Activated B cell treated with CpG ODN at 0.5 μM for 24 hours (primary cell): ENCODE data around the gene PLSCR3. TPM values are rescaled to one million over a fixed set of nuclear protein-coding genes. Genes with fewer than 3 reads are reported as not detected.
A peak's percentile ranks its signal among the peaks of the same experiment; 100 is the strongest.

Source experiments
- ATAC-seq: fragments of 200-7000 bp; cut with Tn5 transposase; one replicate; pipeline ENCODE4 v1.10.0; 2021; ENCODE audit warnings: low read depth, mild to moderate bottlenecking, moderate library complexity
- CTCF ChIA-PET: fragments of 350-600 bp; sonication (Branson Sonifier 250); formaldehyde crosslinking; loops from one replicate; lab custom pipeline; 2021; ENCODE audit warnings: antibody characterized with exemption; lab: Charles Lee
- POLR2A ChIA-PET: fragments of 350-600 bp; sonication (Branson Sonifier 250); formaldehyde crosslinking; loops from one replicate; lab custom pipeline; 2021; ENCODE audit warnings: antibody characterized with exemption; lab: Charles Lee
- DNase-seq: peaks from one replicate; pipeline ENCODE4 v3.0.0; 2022
- H3K27ac Mint-ChIP-seq: one replicate; pipeline ENCODE4 v1.8.0; 2020; ENCODE audit warnings: mixed read lengths
- H3K27me3 Mint-ChIP-seq: one replicate; pipeline ENCODE4 v1.8.0; 2021; ENCODE audit warnings: mixed read lengths
- H3K36me3 Mint-ChIP-seq: one replicate; pipeline ENCODE4 v1.8.0; 2021; ENCODE audit warnings: low read depth, mixed read lengths
- H3K4me1 Mint-ChIP-seq: one replicate; pipeline ENCODE4 v1.8.0; 2021; ENCODE audit warnings: mixed read lengths
- H3K4me3 Mint-ChIP-seq: one replicate; pipeline ENCODE4 v1.8.0; 2020; ENCODE audit warnings: mild to moderate bottlenecking, mixed read lengths
- H3K9me3 Mint-ChIP-seq: one replicate; pipeline ENCODE4 v1.8.0; 2020; ENCODE audit warnings: mixed read lengths
- intact Hi-C: fragments of 100-400 bp; cut with micrococcal nuclease; formaldehyde crosslinking; loops from one replicate; pipeline ENCODE4 v1.15.1; 2024
- total RNA-seq: library from RNA; stranded (reverse); gene quantifications from 2 replicates; pipeline ENCODE4 v1.2.3, GENCODE V29; 2022
- TF ChIP-seq, protein P1 (sequence below): fragments of 200-600 bp; IDR thresholded peaks from one replicate; pipeline ENCODE4 v1.8.0; 2022; ENCODE audit warnings: antibody characterized with exemption, mild to moderate bottlenecking

Gene PLSCR3
- total RNA-seq, 1 donor from 2014 or later, result 35.2 TPM

DNA sequence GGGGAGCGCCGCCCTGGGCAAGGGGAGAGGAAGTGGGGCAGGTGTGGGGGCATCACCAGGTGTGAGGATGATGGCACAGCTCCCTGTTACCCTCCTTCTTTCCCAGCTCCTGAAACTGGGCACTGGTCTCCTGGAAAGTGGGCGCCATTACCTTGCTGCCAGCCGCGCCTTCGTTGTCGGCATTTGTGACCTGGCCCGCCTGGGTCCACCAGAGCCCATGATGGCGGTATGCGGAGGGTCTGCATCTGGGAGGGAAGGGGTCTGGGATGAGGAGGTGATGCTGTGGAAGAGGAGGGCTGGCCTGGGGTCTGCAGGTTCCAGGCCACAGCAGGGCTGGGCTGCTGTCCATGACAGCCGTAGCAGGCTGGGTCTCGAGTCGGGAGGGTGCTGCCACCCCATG, 52.5 kb downstream of the PLSCR3 start:
- Mint-ChIP-seq H3K4me1 (peaks cover 19% of the 10 kb centered on the region), H3K27me3 (no peaks in the 10 kb centered on the region), H3K4me3 (no peak overlapping the region), H3K9me3 (no peaks in the 10 kb centered on the region), H3K27ac (peak overlapping the region; percentile 25), H3K36me3 (peaks cover 60% of the 10 kb centered on the region)
- ChIA-PET CTCF (no interaction called here), POLR2A (no interaction called here)
- intact Hi-C loops, result no loop called here
- ATAC-seq (no peak), DNase-seq (no peak)
- TF ChIP-seq, protein P1, sequence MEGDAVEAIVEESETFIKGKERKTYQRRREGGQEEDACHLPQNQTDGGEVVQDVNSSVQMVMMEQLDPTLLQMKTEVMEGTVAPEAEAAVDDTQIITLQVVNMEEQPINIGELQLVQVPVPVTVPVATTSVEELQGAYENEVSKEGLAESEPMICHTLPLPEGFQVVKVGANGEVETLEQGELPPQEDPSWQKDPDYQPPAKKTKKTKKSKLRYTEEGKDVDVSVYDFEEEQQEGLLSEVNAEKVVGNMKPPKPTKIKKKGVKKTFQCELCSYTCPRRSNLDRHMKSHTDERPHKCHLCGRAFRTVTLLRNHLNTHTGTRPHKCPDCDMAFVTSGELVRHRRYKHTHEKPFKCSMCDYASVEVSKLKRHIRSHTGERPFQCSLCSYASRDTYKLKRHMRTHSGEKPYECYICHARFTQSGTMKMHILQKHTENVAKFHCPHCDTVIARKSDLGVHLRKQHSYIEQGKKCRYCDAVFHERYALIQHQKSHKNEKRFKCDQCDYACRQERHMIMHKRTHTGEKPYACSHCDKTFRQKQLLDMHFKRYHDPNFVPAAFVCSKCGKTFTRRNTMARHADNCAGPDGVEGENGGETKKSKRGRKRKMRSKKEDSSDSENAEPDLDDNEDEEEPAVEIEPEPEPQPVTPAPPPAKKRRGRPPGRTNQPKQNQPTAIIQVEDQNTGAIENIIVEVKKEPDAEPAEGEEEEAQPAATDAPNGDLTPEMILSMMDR, result no peak

DNA sequence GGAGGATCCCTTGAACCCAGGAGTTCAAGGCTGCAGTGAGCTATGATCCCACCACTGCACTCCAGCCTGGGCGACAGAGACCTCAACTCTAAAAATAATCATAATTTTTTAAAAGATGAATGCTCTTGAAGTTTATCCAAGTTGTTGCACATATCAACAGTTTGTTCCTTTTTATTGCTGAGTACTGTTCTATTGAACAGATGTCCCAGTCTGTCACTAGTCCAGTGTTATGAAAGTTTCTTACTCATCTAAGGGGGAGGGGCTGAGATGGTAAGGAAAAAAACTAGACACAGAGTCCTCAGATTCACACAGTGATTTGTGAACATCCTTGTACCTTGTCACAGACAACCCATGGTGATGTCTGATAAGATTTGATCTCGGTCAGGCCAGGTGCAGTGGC, 54.1 kb downstream of the PLSCR3 start:
- POLR2A ChIA-PET, result no interaction called here
- CTCF ChIA-PET, result interaction anchor here (3.8 kb wide), 1 partner anchor 11 kb away, joined by 13 read pairs; no protein-coding TSS in a partner anchor
- Mint-ChIP-seq H3K4me3 (no peak overlapping the region), H3K4me1 (peaks cover 31% of the 10 kb centered on the region), H3K9me3 (no peaks in the 10 kb centered on the region), H3K36me3 (peaks cover 54% of the 10 kb centered on the region), H3K27me3 (no peaks in the 10 kb centered on the region), H3K27ac (no peak overlapping the region)
- ATAC-seq (no peak), DNase-seq (no peak)
- TF ChIP-seq, protein P1, result no peak
- intact Hi-C loops, result no loop called here

Other genes with a start within 250 kb of the PLSCR3 start
- gene ASGR1, start 215.2 kb downstream of the PLSCR3 start, total RNA-seq, result not detected in 2 replicates
- gene DLG4, start 174.7 kb downstream of the PLSCR3 start, total RNA-seq, result 3.9 and 5.0 TPM in 2 replicates
- gene ACADVL, start 174.6 kb downstream of the PLSCR3 start, total RNA-seq, result 438 and 469 TPM in 2 replicates
- gene DVL2, start 160.0 kb downstream of the PLSCR3 start, total RNA-seq, result 56.1 and 64.6 TPM in 2 replicates
- gene PHF23, start 155.1 kb downstream of the PLSCR3 start, total RNA-seq, result 45.5 and 46.6 TPM in 2 replicates
- gene GABARAP, start 152.1 kb downstream of the PLSCR3 start, total RNA-seq, result 291 and 325 TPM in 2 replicates
- gene CTDNEP1, start 142.8 kb downstream of the PLSCR3 start, total RNA-seq, result 165 and 168 TPM in 2 replicates
- 49.2 and 53.6 TPM in 2 replicates for gene ELP5, start 142.3 kb downstream of the PLSCR3 start, total RNA-seq
- 1.1 and 1.8 TPM in 2 replicates for gene CLDN7, start 132.0 kb downstream of the PLSCR3 start, total RNA-seq
- gene SLC2A4, start 112.8 kb downstream of the PLSCR3 start, total RNA-seq, result not detected in 2 replicates
- 0.16 TPM in 1 of 2 replicates, not detected in the other for gene YBX2, start 99.9 kb downstream of the PLSCR3 start, total RNA-seq
- 656 and 664 TPM in 2 replicates for gene EIF5A, start 86.9 kb downstream of the PLSCR3 start, total RNA-seq
- 105 and 115 TPM in 2 replicates for gene GPS2, start 79.2 kb downstream of the PLSCR3 start, total RNA-seq
- gene NEURL4, start 65.2 kb downstream of the PLSCR3 start, total RNA-seq, result 52.8 and 60.1 TPM in 2 replicates
- 298 and 328 TPM in 2 replicates for gene ACAP1, start 58.0 kb downstream of the PLSCR3 start, total RNA-seq
- 7.2 and 7.8 TPM in 2 replicates for gene KCTD11, start 42.4 kb downstream of the PLSCR3 start, total RNA-seq
- gene TMEM95, start 39.4 kb downstream of the PLSCR3 start, total RNA-seq, result not detected in 2 replicates
- 3.5 and 5.8 TPM in 2 replicates for gene TNK1, start 13.4 kb downstream of the PLSCR3 start, total RNA-seq
- gene TMEM256, start 9.6 kb upstream of the PLSCR3 start, total RNA-seq, result 98.2 and 117 TPM in 2 replicates
- 0.66 and 1.1 TPM in 2 replicates for gene NLGN2, start 13.3 kb upstream of the PLSCR3 start, total RNA-seq
- gene SPEM1, start 25.8 kb upstream of the PLSCR3 start, total RNA-seq, result not detected in 2 replicates
- gene SPEM2, start 31.1 kb upstream of the PLSCR3 start, total RNA-seq, result not detected in 2 replicates
- not detected in 2 replicates for gene SPEM3, start 34.3 kb upstream of the PLSCR3 start, total RNA-seq
- 13.4 and 14.8 TPM in 2 replicates for gene TMEM102, start 40.9 kb upstream of the PLSCR3 start, total RNA-seq
- gene FGF11, start 45.0 kb upstream of the PLSCR3 start, total RNA-seq, result 1.3 and 2.8 TPM in 2 replicates
- gene CHRNB1, start 50.5 kb upstream of the PLSCR3 start, total RNA-seq, result 5.9 and 6.0 TPM in 2 replicates
- 28.8 and 30.5 TPM in 2 replicates for gene ZBTB4, start 85.1 kb upstream of the PLSCR3 start, total RNA-seq
- not detected in 2 replicates for gene SLC35G6, start 86.9 kb upstream of the PLSCR3 start, total RNA-seq
- 148 and 162 TPM in 2 replicates for gene POLR2A, start 89.8 kb upstream of the PLSCR3 start, total RNA-seq
- gene TNFSF12, start 154.5 kb upstream of the PLSCR3 start, total RNA-seq, result 25.2 and 30.7 TPM in 2 replicates
- 14.4 and 15.3 TPM in 2 replicates for gene TNFSF13, start 164.2 kb upstream of the PLSCR3 start, total RNA-seq
- gene SENP3, start 167.4 kb upstream of the PLSCR3 start, total RNA-seq, result 49.6 and 55.8 TPM in 2 replicates
- 7.2 and 7.8 TPM in 2 replicates for gene CD68, start 185.1 kb upstream of the PLSCR3 start, total RNA-seq
- 50.7 and 58.9 TPM in 2 replicates for gene MPDU1, start 189.3 kb upstream of the PLSCR3 start, total RNA-seq
- gene SOX15, start 195.6 kb upstream of the PLSCR3 start, total RNA-seq, result 0.24 and 0.64 TPM in 2 replicates
- gene FXR2, start 220.4 kb upstream of the PLSCR3 start, total RNA-seq, result 27.5 and 32.4 TPM in 2 replicates
- 44.5 and 45.0 TPM in 2 replicates for gene SAT2, start 233.3 kb upstream of the PLSCR3 start, total RNA-seq
- not detected in 2 replicates for gene SHBG, start 235.6 kb upstream of the PLSCR3 start, total RNA-seq